GM18505 (cell line): Measurements from ENCODE around the gene RABEP1.

Experiments used
- ATAC-seq: cut with Tn5 transposase; IDR thresholded peaks from one replicate; pipeline ENCODE4 v1.9.1; 2021; ENCODE audit not compliant: unreplicated experiment
- POLR2A ChIP-seq: IDR thresholded peaks from 4 replicates; pipeline ENCODE4 v1.6.1; 2011; ENCODE audit warnings: borderline replicate concordance; ENCODE audit not compliant: insufficient read depth, insufficient read length; ENCODE audit errors: extremely low read depth

RABEP1 gene

DNA sequence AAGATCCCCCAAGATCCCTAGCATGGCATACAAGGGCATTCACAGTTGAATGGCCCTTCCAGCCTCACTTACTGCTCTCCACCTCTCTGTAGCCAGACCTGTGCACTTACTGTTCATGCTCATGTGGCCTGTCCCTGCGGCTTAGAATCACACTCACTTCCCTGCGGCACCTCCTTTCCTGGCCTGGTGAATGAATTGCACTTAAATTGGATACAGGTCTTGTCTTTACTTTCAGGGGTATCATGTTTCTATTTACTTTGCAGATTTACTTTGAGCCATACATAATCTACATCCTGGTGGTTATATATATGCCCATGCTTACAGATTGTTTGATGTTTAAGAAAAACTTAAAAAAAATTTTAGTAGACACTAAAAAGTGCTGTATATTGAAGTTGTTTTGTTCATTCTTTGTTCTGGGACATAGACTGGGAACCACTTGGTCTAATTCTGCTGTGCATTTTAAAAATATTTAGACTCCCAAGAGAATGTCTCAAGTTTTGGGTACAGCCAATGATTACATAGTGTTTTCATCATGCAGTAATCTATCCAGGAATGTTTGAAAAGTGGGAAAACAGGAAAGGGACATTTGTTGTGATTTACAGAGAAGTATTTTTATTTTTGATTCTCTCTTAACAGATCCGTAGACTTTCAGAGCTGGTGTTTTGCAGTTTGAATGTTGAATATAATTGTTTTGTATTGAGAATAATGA, 73.5 kb downstream of the RABEP1 start:
- no peak for TF ChIP-seq POLR2A
- ATAC-seq = no peak

DNA sequence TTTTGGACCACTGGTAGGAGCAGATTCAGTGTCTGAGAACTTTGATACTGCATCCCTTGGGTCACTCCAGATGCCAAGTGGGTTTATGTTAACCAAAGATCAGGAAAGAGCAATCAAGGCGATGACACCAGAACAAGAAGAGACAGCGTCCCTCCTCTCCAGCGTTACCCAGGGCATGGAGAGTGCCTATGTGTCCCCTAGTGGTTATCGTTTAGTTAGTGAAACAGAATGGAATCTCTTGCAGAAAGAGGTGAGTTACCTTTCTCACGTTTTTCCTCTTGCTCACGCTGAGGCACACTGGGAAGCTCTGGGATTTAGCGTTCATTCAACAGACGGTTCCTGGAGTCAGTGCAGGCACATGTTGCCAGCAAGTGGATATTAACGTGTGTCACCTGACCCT, 79.3 kb downstream of the RABEP1 start:
- TF ChIP-seq POLR2A = no peak
- ATAC-seq = no peak

DNA sequence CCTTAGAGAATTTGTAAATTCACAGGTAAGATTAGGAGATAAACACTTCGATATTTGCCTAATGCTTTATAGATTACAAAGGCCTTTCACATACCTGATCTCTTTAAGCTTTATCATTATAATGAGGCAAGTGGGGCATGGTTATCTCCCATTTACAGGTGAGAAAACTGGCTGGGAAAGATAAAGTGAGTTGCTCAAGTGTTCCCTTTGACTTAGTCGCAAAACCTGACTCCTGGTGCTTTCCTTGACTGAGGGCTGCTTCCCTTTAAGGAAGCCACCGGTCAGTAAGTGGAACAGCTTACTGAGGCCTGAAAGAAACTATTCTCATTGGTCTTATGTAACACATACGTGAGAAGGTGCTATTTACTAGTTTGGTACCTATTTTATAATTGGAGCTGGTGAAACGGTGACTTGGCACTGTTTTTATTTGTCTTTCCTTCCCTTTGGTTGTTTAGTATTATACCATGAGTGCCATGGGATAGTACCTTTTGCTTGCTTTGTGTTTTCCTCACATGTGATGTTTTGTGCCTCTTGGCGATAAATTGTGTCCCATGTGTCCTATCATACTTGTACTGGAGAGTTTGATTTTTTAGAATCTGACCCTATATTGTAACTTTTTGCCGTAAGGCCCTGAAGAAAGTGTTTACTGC, 80.2 kb downstream of the RABEP1 start:
- ATAC-seq = no peak
- TF ChIP-seq POLR2A = no peak

DNA sequence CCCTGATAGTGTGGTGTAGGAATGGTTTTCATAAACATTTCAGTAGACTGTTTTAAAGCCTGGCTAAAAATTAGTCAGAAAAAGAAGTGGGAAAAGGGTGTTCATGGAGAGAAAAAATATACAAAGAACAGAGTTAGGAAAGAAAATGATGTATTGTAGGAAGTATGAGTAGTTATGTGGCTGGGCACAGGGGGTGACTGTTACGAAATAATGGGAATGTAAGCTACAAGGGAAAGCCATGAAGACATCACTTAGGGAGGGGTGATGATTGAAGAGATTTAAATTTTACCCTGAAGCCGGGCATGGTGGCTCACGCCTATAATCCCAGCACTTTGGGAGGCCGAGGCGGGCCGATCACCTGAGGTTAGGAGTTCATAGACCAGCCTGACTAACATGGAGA, 82.1 kb downstream of the RABEP1 start:
- TF ChIP-seq POLR2A = no peak
- no peak for ATAC-seq

DNA sequence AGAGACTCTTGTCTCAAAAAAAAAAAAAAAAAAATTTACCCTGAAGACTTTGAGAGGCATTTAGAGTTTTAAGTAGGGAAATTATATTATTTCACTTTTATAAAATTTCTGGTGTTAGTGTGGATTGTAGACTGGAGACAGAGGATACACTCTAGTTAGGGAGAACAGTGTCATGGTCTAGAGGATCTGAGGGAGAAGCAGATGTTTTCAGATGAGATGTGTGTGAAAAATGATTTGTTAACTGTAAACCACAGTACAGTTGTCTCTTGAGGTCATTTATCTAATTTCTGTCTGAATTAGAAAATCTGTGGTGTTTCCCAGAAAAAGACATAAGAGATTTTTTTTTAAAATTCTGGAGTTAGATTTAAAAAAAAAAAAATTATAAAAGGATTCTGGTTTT, 82.6 kb downstream of the RABEP1 start:
- no peak for TF ChIP-seq POLR2A
- no peak for ATAC-seq

DNA sequence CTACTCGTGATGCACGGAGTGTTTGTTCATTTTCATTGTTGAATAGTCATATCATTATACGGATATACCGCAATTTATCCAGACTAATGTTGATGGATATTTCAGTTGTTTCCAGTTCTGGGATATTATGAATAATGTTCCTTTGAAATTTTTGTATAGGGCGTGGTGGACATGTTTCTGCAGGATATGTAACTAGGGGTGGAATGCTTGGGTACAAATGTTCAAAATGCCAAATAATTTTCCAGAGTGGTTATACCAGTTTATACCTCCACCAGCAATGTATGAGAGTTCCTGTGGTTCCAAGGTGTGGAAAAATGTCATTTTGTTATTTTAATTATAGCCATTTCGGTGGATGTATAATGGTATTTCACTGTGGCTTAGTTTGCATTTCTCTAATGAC, 83.7 kb downstream of the RABEP1 start:
- no peak for ATAC-seq
- no peak for TF ChIP-seq POLR2A

DNA sequence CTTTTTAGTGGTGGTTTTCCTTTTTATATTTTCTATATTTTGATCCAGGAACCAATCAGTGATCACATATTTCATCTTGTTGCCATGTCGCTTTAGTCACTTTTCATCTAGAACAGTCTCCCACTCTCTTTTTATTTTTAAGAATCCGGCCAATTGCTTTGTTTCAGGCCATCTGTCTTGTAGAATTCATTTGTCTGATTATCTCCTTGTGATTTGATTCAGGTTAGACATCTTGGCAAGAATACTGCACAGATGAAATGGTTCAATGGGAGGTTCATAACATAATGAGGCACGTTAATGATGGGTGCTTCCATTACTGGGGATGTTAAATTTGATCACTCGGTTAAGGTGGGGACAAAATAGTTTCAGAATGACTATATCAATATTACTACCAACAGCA, 88.3 kb downstream of the RABEP1 start:
- no peak for TF ChIP-seq POLR2A
- no peak for ATAC-seq

DNA sequence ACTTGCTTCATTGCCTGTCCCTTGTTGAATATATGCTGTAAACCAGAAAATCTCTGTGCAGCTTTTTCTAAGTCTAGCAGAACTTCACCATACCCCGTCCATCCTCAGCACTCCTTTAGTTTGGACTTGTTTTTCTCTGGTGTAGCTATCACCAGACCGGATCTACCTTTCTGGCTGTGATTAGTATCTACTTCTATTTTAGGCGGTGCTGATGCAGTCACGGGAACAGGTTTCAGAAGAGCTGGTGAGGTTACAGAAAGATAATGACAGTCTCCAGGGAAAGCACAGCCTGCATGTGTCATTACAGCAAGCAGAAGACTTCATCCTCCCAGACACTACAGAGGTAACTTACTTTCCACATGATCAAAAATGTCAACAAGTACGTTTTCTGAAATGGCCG, 91.0 kb downstream of the RABEP1 start:
- no peak for TF ChIP-seq POLR2A
- peak; percentile 62 for ATAC-seq

DNA sequence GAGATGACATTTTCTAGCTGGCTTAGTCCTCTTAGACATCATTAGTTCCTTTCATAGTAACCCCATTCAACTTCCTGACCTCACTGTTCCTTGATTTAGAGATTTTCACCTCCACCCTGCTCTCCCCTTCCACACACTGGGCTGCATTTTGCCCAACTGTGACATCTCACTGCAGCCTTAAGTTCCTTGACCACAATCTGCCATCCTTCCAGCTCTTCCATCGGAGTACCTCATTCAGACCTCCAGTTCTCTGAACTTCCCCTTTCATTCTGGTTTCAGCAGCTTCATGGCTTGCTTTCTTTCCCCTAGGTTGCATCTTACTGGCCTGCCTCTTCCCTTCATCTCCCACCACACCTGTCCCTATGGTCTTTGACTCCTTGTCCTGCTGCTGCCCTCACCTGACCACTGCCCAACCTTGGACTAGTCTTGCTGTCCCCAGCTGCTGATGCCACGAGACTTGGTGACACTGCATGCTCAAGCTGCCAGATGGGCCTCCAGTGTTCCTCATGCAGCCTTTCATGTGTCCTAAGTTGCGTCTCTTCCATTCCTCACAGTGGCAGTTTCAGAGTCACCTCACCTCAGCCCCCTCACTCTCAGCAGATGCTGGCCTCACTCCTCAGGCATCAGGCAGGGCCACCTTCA, 96.6 kb downstream of the RABEP1 start:
- ATAC-seq = no peak
- TF ChIP-seq POLR2A = no peak

DNA sequence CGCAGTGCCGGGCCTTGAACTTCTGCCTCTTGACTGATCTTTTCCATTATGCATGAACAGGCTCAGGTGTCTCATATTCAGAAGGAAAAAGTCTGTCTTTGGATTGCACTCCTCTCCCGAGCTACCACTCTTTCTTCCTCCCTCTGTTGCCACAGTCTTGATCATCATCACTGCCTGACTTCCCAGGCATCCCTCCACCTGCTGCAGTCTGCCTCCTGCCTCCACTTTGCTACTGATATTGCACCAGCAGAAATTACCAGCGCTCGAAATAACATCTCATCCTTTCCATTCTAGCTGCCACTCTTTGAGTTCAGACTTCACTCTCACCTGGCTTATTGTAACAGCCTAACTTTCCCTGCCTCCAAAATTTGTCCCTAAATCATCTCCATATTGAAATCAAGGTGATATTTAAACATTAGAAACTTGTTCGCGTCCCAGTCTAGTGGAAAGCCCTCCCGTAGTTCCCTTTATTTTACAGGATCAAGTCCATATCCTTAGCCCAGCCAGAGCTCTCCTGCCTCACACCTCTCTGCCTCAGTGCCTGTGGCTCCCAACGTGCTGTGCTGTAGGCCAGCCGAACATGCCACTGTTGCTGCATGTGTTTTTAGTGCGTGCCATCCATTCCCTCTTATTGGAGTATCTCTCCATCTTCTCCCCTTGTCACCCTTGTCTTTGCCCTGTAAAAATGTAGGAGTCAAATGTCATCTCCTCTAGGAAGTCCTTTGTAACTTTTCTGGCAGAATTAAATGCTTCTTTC, 97.4 kb downstream of the RABEP1 start:
- peak; percentile 2 for TF ChIP-seq POLR2A
- ATAC-seq = no peak

DNA sequence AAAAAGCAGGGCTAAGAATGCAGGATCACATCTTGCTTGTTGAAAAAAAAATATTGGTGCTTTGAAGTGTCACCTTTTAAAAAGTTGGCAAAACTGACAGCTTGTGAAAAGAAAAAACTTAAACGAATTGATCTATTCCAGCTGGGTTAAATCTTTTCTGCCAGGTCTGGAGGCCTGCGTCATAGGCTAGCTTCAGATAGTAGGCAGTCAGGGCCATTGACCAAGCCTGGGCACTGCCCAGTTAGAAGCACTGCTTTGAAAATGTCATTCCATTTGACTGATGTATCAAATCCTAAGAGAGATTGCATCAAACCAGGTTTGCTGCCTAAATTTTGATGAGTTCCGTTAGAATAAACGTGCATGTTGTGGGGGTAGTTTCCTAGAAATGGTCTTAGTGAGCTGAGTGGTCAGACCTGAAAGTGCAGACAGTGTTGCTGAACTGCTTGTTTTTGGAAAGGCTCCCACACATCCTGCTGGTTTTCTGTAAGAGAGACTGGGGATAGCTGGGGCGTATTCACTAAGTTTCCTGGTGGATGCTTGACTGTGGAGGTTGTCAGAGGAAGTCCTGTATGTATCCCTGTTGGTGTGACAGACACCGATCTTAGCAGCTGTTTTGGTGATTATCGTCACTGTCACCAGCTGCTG, 98.5 kb downstream of the RABEP1 start:
- no peak for ATAC-seq

DNA sequence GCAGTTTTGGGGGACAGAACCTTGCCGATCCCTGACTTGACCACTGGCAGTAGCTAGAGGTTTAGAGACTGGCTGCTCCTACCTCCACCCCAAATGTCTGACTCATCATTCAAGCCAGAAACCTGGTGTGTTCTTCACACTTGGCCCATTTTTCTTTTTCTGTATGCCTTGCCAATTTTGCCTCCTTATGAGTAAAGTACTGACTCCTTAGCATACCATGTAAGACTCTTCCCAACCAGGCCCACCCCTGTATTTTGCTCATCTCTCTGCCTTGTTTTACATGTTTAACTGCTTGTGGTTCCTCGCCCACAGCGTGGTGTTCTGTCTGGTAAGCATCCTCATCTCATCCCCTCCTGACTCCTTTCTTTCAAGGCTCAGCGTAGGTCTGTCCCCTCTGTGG, 99.5 kb downstream of the RABEP1 start:
- no peak for ATAC-seq
- TF ChIP-seq POLR2A = no peak

More for the DNA sequence above, 98.5 kb downstream of the RABEP1 start:
- peak; percentile 12 for TF ChIP-seq POLR2A

DNA sequence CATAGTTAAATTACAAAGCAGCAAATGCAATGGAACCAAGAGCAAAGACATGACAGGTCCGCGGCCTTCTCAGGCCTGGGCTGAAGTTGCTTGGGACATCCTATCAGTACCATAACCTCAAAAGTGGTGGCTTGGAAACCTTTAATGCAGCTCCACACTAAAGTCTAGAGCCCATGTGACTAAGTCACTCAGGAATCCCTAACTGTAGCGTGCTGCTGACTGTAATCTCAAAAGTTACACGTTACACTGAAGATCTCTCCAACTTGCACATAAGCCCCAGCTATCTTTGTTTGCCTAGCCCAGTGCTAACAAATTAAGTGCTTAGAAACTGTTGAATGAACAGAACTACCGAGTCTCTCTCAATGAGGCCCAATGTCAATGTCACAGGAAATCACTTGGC, 109.6 kb downstream of the RABEP1 start:
- no peak for TF ChIP-seq POLR2A
- no peak for ATAC-seq
